H1 (cell line): ENCODE data around the gene CISD1. TPM values are rescaled to one million over a fixed set of nuclear protein-coding genes. Genes with fewer than 3 reads are reported as not detected.
"Not testable (repeated sequence)": the region's sequence is repeated elsewhere in the genome, so short reads cannot be mapped to it uniquely, and the experiment has no call there.

ENCODE experiments used
- CTCF ChIA-PET: fragments of 300-600 bp; sonication (Branson Sonifier 250); formaldehyde crosslinking; loops from one replicate; lab custom pipeline; 2021; ENCODE audit not compliant: partially characterized antibody; lab: Charles Lee
- POLR2A ChIA-PET: fragments of 300-600 bp; sonication (Branson Sonifier 250); formaldehyde crosslinking; loops from one replicate; lab custom pipeline; 2021; ENCODE audit warnings: inconsistent platforms; ENCODE audit not compliant: partially characterized antibody; lab: Charles Lee
- DNase-seq, 2 experiments: peaks; one replicate each; pipeline versions ENCODE4 v3.0.0 to v3.0.0-alpha.2; 2010 to 2022; ENCODE audit warnings: low spot score in 2 of 2, low read depth in 1 of 2, mixed read lengths in 1 of 2
- FAIRE-seq: peaks from 2 replicates; lab custom pipeline; 2011; peaks lifted over from hg19 to GRCh38; lab: Jason Lieb, UNC
- H2AFZ ChIP-seq: 2 replicates; pipeline ENCODE4 v1.8.1; 2012; ENCODE audit warnings: low read length, inconsistent platforms
- H2AK5ac ChIP-seq: 2 replicates; pipeline ENCODE4 v1.6.1; 2013; ENCODE audit warnings: low read depth, low read length
- H2BK120ac ChIP-seq: replicated peaks from 2 replicates; pipeline ENCODE3; 2013; ENCODE audit warnings: low read depth, low read length, inconsistent platforms
- H2BK12ac ChIP-seq: 2 replicates; pipeline ENCODE4 v1.6.1; 2013; ENCODE audit warnings: low read depth, low read length
- H2BK15ac ChIP-seq: 2 replicates; pipeline ENCODE4 v1.6.1; 2013; ENCODE audit warnings: low read length
- H2BK20ac ChIP-seq: 2 replicates; pipeline ENCODE4 v1.6.1; 2013; ENCODE audit warnings: low read length
- H2BK5ac ChIP-seq: 2 replicates; pipeline ENCODE4 v1.6.1; 2013; ENCODE audit warnings: low read depth, low read length
- H3K14ac ChIP-seq: 2 replicates; pipeline ENCODE4 v1.6.1; 2013; ENCODE audit warnings: inconsistent platforms; ENCODE audit not compliant: insufficient read length
- H3K18ac ChIP-seq: 2 replicates; pipeline ENCODE4 v1.6.1; 2013; ENCODE audit warnings: low read length; ENCODE audit errors: extremely low read depth
- H3K23ac ChIP-seq: 2 replicates; pipeline ENCODE4 v1.6.1; 2013; ENCODE audit warnings: inconsistent platforms; ENCODE audit not compliant: insufficient read length
- H3K23me2 ChIP-seq: 2 replicates; pipeline ENCODE4 v1.6.1; 2013; ENCODE audit warnings: low read depth, low read length
- H3K27ac ChIP-seq: 2 replicates; pipeline ENCODE4 v1.6.1; 2011; ENCODE audit warnings: low read depth, low read length, inconsistent platforms
- H3K27me3 ChIP-seq, 4 experiments: replicated peaks in 1 of 4; 1 replicate in 1 of 4; 2 replicates in 3 of 4; pipeline versions ENCODE4 v1.6.1 to v1.8.1; 2011 to 2013; ENCODE audit warnings: low read length in 3 of 4, mild to moderate bottlenecking in 3 of 4, inconsistent platforms in 2 of 4, mixed read lengths in 2 of 4, moderate library complexity in 1 of 4; ENCODE audit not compliant: control insufficient read depth in 3 of 4, insufficient read depth in 3 of 4; ENCODE audit errors: extremely low read depth in 1 of 4
- H3K36me3 ChIP-seq, 4 experiments: 2 replicates each; pipeline versions ENCODE4 v1.6.1 to v1.8.1; 2011 to 2013; ENCODE audit warnings: mild to moderate bottlenecking in 4 of 4, low read length in 3 of 4, moderate library complexity in 2 of 4, control low read depth in 1 of 4, inconsistent platforms in 1 of 4; ENCODE audit not compliant: insufficient read depth in 4 of 4, control insufficient read depth in 2 of 4
- H3K4ac ChIP-seq: replicated peaks from 2 replicates; pipeline ENCODE3; 2013; ENCODE audit warnings: low read length, low read depth, mixed read lengths, inconsistent platforms; ENCODE audit not compliant: insufficient read length
- H3K4me1 ChIP-seq, 4 experiments: replicated peaks in 1 of 4; 1 replicate in 1 of 4; 2 replicates in 3 of 4; pipeline versions ENCODE4 v1.6.1 to v1.8.1; 2011 to 2013; ENCODE audit warnings: low read length in 3 of 4, inconsistent platforms in 2 of 4, mixed read lengths in 1 of 4; ENCODE audit not compliant: insufficient read depth in 4 of 4, control insufficient read depth in 3 of 4
- H3K4me2 ChIP-seq, 2 experiments: 2 replicates each; pipeline versions ENCODE4 v1.6.1 to v1.8.1; 2011 to 2013; ENCODE audit warnings: low read depth in 2 of 2, low read length in 2 of 2, control low read depth in 1 of 2, inconsistent platforms in 1 of 2, mild to moderate bottlenecking in 1 of 2; ENCODE audit not compliant: insufficient read depth in 1 of 2
- H3K4me3 ChIP-seq, 4 experiments: fragments of 200-600, 300-600 bp in 1 of 4; sonication (generic), shearing (Covaris generic), sonication (Bioruptor Twin) in 1 of 4; 2 replicates each; pipeline versions ENCODE4 v1.5.1 to v1.8.1; 2011 to 2016; ENCODE audit warnings: low read length in 4 of 4, low read depth in 3 of 4, control low read depth in 2 of 4, inconsistent platforms in 2 of 4, mild to moderate bottlenecking in 2 of 4, mixed read lengths in 1 of 4, moderate library complexity in 1 of 4; ENCODE audit not compliant: insufficient read depth in 2 of 4; ENCODE audit errors: extremely low read depth in 1 of 4
- H3K56ac ChIP-seq: replicated peaks from 2 replicates; pipeline ENCODE3; 2013; ENCODE audit warnings: low read depth, mild to moderate bottlenecking, mixed read lengths, low read length, inconsistent platforms; ENCODE audit not compliant: insufficient read length
- H3K79me1 ChIP-seq: 2 replicates; pipeline ENCODE4 v1.6.1; 2013; ENCODE audit warnings: low read depth, low read length, control low read depth
- H3K79me2 ChIP-seq, 2 experiments: 2 replicates each; pipeline versions ENCODE4 v1.6.1 to v1.8.1; 2012 to 2013; ENCODE audit warnings: low read length in 2 of 2, mild to moderate bottlenecking in 2 of 2, inconsistent platforms in 1 of 2; ENCODE audit not compliant: insufficient read depth in 2 of 2, control insufficient read depth in 1 of 2
- H3K9ac ChIP-seq, 4 experiments: replicated peaks in 1 of 4; 1 replicate in 1 of 4; 2 replicates in 3 of 4; pipeline versions ENCODE4 v1.6.1 to v1.8.1; 2011 to 2013; ENCODE audit warnings: low read depth in 3 of 4, low read length in 3 of 4, control low read depth in 2 of 4, mild to moderate bottlenecking in 2 of 4, moderate library complexity in 2 of 4, inconsistent platforms in 1 of 4; ENCODE audit errors: extremely low read depth in 1 of 4
- H3K9me3 ChIP-seq, 2 experiments: 2 replicates each; pipeline versions ENCODE4 v1.6.1 to v1.8.1; 2012 to 2013; ENCODE audit warnings: mild to moderate bottlenecking in 2 of 2, moderate library complexity in 2 of 2, control low read depth in 1 of 2, inconsistent platforms in 1 of 2, low read depth in 1 of 2, low read length in 1 of 2, mixed read lengths in 1 of 2; ENCODE audit not compliant: insufficient read depth in 2 of 2
- H4K20me1 ChIP-seq, 2 experiments: replicated peaks in 1 of 2; 2 replicates each; pipeline versions ENCODE3 to v1.8.1; 2011 to 2013; ENCODE audit warnings: inconsistent platforms in 2 of 2, low read length in 2 of 2, mild to moderate bottlenecking in 1 of 2; ENCODE audit not compliant: insufficient read depth in 2 of 2, control insufficient read depth in 1 of 2
- H4K5ac ChIP-seq: 2 replicates; pipeline ENCODE4 v1.6.1; 2013; ENCODE audit warnings: low read length, low read depth, mixed read lengths, inconsistent platforms; ENCODE audit not compliant: insufficient read length
- H4K8ac ChIP-seq: 2 replicates; pipeline ENCODE4 v1.8.0; 2013; ENCODE audit warnings: mild to moderate bottlenecking, moderate library complexity, low read length, inconsistent platforms; ENCODE audit not compliant: insufficient read depth; ENCODE audit errors: extremely low read depth
- H4K91ac ChIP-seq: replicated peaks from 2 replicates; pipeline ENCODE3; 2013; ENCODE audit warnings: low read length, mixed read lengths, inconsistent platforms; ENCODE audit not compliant: insufficient read length
- ATF3 ChIP-seq: IDR thresholded peaks from 2 replicates; pipeline ENCODE4 v1.6.1; 2011; ENCODE audit warnings: low read depth, mild to moderate bottlenecking, low read length; ENCODE audit not compliant: insufficient read depth
- CHD2 ChIP-seq: IDR thresholded peaks from 2 replicates; pipeline ENCODE4 v1.6.1; 2012; ENCODE audit warnings: low read length, improper control_type of control experiment
- EGR1 ChIP-seq: IDR thresholded peaks from 2 replicates; pipeline ENCODE4 v1.6.1; 2011; ENCODE audit warnings: low read depth, low read length, borderline replicate concordance
- GTF2F1 ChIP-seq: IDR thresholded peaks from 2 replicates; pipeline ENCODE4 v1.6.1; 2012; ENCODE audit warnings: low read depth, low read length, improper control_type of control experiment, borderline replicate concordance
- JUND ChIP-seq: IDR thresholded peaks from 2 replicates; pipeline ENCODE4 v1.6.1; 2011; ENCODE audit warnings: mild to moderate bottlenecking, improper control_type of control experiment, low read length
- SIN3A ChIP-seq, 2 experiments: IDR thresholded peaks in 1 of 2; conservative IDR thresholded peaks in 1 of 2; 2 replicates each; pipeline ENCODE4 v1.6.1; 2011 to 2012; ENCODE audit warnings: low read length in 2 of 2, improper control_type of control experiment in 1 of 2, low read depth in 1 of 2, mild to moderate bottlenecking in 1 of 2
- WGBS, 2 experiments: shearing (Covaris generic) in 1 of 2; methylation state at CpG; one replicate each; pipeline versions ENCODE4 v1.1.6 to v1.1.7; 2013 to 2015; ENCODE audit warnings: low lambda C conversion rate in 2 of 2, mixed read lengths in 2 of 2, inconsistent platforms in 1 of 2, low coverage in 1 of 2, missing lambda C conversion rate in 1 of 2; ENCODE audit not compliant: insufficient replicate concordance in 2 of 2, insufficient coverage in 1 of 2, insufficient read length in 1 of 2; ENCODE audit errors: extremely low coverage in 1 of 2, missing lambda C conversion rate in 1 of 2; 5-methylcytosine and 5-hydroxymethylcytosine counted together
- polyA plus RNA-seq, 7 experiments: library from polyadenylated mRNA; depleted of rRNA in 3 of 7; stranded (reverse) in 5 of 7; unstranded in 2 of 7; fragments of >200 nt in 5 of 7; fragments of 200-250 nt in 2 of 7; gene quantifications; 1 replicate in 5 of 7; 2 replicates in 1 of 7; 4 replicates in 1 of 7; pipeline versions ENCODE4 v1.2.1 to v1.2.3, GENCODE V29; 2011 to 2013; ENCODE audit warnings: missing spikeins in 2 of 7, mixed read lengths in 2 of 7
- total RNA-seq: library from RNA; stranded (reverse); fragmentation: NEBNext Ultra II Directional; extraction: Animal tissue kit (Norgen Biotek cat#: 25700); gene quantifications from 2 replicates; pipeline ENCODE4 v1.2.1, GENCODE V29; 2021

The CISD1 gene
- total and polyA plus RNA-seq, 2 of the 8 experiments (the other 6 are each of a cell fraction or from before 2014, with no cell fraction given): 22.6 to 43.2 TPM

GRCh38 chr10:58243269-58243668 is 25.7 kb upstream of the CISD1 start (continued):
- TF ChIP-seq JUND (no peak), SIN3A (conservative IDR thresholded peaks at IDR 0.05 in 1 of 2, IDR thresholded peaks at IDR 0.05 in 1 of 2; ENCODE audit: low read depth in 1 of 2, low read length in 2 of 2) (no peak), EGR1 (no peak), ATF3 (no peak), CHD2 (no peak), GTF2F1 (no peak)

- H3K23ac ChIP-seq, H3K4me2 ChIP-seq, H2BK5ac ChIP-seq, FAIRE-seq, H3K36me3 ChIP-seq, H3K79me2 ChIP-seq, H3K4ac ChIP-seq, H4K91ac ChIP-seq, H3K18ac ChIP-seq, H3K4me1 ChIP-seq, POLR2A ChIA-PET, H3K9ac ChIP-seq, H3K4me3 ChIP-seq, H4K5ac ChIP-seq, H2AFZ ChIP-seq, H2AK5ac ChIP-seq, H4K20me1 ChIP-seq, H2BK120ac ChIP-seq, CTCF ChIA-PET, H4K8ac ChIP-seq, H3K56ac ChIP-seq, H3K27ac ChIP-seq, DNase-seq, H3K23me2 ChIP-seq, H3K14ac ChIP-seq, H2BK12ac ChIP-seq, H2BK15ac ChIP-seq, H2BK20ac ChIP-seq, H3K27me3 ChIP-seq, H3K79me1 ChIP-seq: not testable (repeated sequence)
- peaks cover 5 to 20% of the 10 kb centered on the region in 2 experiments; a peak in 1 of 4 replicates for H3K9me3 ChIP-seq
- WGBS, 2 experiments: 100% methylated on average over 3 of the region's 31 CpGs; no CpG with 5 or more reads in 1 of the 2 experiments
Measured at GRCh38 chr10:58243801-58244200, 25.2 kb upstream of the CISD1 start.
